GM12873 (cell line): ENCODE results near the gene BMX.
A peak's percentile ranks its signal among the peaks of the same experiment; 100 is the strongest.

Experiments used
- CTCF ChIP-seq: IDR thresholded peaks from 2 replicates; pipeline ENCODE4 v1.5.1; 2012; ENCODE audit warnings: low read depth, mild to moderate bottlenecking, moderate library complexity, low read length, control low read depth; ENCODE audit not compliant: insufficient read depth; ENCODE audit errors: missing control alignments

Gene BMX

GRCh38 chrX:15500497-15500966, at the start of gene BMX:
TSS of gene BMX (plus strand) at chrX:15500807. CDS start at chrX:15508354, 7,547 bp downstream.
- no peak for TF ChIP-seq CTCF

- TF ChIP-seq CTCF, result no peak
Observed at GRCh38 chrX:15451913-15452312, 48.7 kb upstream of the BMX start.

GRCh38 chrX:15464704-15465103, 35.9 kb upstream of the BMX start:
- no peak for TF ChIP-seq CTCF

- no peak for TF ChIP-seq CTCF
Observed at GRCh38 chrX:15465347-15465746, 35.3 kb upstream of the BMX start.

GRCh38 chrX:15465896-15466651, 34.5 kb upstream of the BMX start:
- TF ChIP-seq CTCF, result peak; percentile 43

GRCh38 chrX:15468036-15468435, 32.6 kb upstream of the BMX start:
- peak; percentile 50 for TF ChIP-seq CTCF

- no peak for TF ChIP-seq CTCF
Observed at GRCh38 chrX:15469613-15470012, 31.0 kb upstream of the BMX start.
